Caco-2 (cell line): Measurements from ENCODE around the gene DNMBP. TPM values are rescaled to one million over a fixed set of nuclear protein-coding genes. Genes with fewer than 3 reads are reported as not detected.
A peak's percentile ranks its signal among the peaks of the same experiment; 100 is the strongest.

Experiments
- BruUV-seq: library from RNA; stranded (reverse); fragments of 400-500 nt; replicated peaks from 2 replicates; lab custom pipeline; 2021; lab: Mats Ljungman, UMichigan
- CTCF ChIA-PET: fragments of 300-600 bp; sonication (Branson Sonifier 250); formaldehyde crosslinking; loops from one replicate; lab custom pipeline; 2022; ENCODE audit warnings: antibody characterized with exemption; lab: Charles Lee
- POLR2A ChIA-PET: fragments of 300-600 bp; sonication (Branson Sonifier 250); formaldehyde crosslinking; loops from one replicate; lab custom pipeline; 2022; ENCODE audit warnings: antibody characterized with exemption; lab: Charles Lee
- DNase-seq, 2 experiments: peaks; one replicate each; pipeline versions ENCODE4 v3.0.0 to v3.0.0-alpha.2; 2020 to 2022
- H3K27me3 ChIP-seq: replicated peaks from 2 replicates; pipeline ENCODE4 v1.6.0; 2011; ENCODE audit warnings: low read length; ENCODE audit not compliant: control insufficient read depth, insufficient read depth
- H3K36me3 ChIP-seq: 2 replicates; pipeline ENCODE4 v1.5.1; 2011; ENCODE audit warnings: low read length; ENCODE audit not compliant: control insufficient read depth, insufficient read depth
- H3K4me1 ChIP-seq: fragments of 250-450 bp; sonication (Bioruptor Pico); 2 replicates; pipeline ENCODE4 v1.5.1; 2020; ENCODE audit warnings: mild to moderate bottlenecking
- H3K4me3 ChIP-seq: 2 replicates; pipeline ENCODE4 v1.5.1; 2011; ENCODE audit warnings: low read depth, mild to moderate bottlenecking, control low read depth, low read length
- H3K9me3 ChIP-seq: fragments of 250-450 bp; sonication (Bioruptor Pico); 2 replicates; pipeline ENCODE4 v1.5.1; 2020; ENCODE audit warnings: mild to moderate bottlenecking, moderate library complexity
- H3K27ac Mint-ChIP-seq: one replicate; pipeline ENCODE4 v1.8.0; 2022; ENCODE audit warnings: mixed read lengths; ENCODE audit not compliant: unreplicated experiment
- H3K27me3 Mint-ChIP-seq: one replicate; pipeline ENCODE4 v1.8.0; 2022; ENCODE audit warnings: mixed read lengths; ENCODE audit not compliant: insufficient read depth, unreplicated experiment
- H3K36me3 Mint-ChIP-seq: one replicate; pipeline ENCODE4 v1.8.0; 2022; ENCODE audit warnings: mild to moderate bottlenecking, mixed read lengths; ENCODE audit not compliant: insufficient read depth, unreplicated experiment
- H3K4me1 Mint-ChIP-seq: one replicate; pipeline ENCODE4 v1.8.0; 2022; ENCODE audit warnings: low read depth, mixed read lengths; ENCODE audit not compliant: unreplicated experiment
- H3K4me3 Mint-ChIP-seq: one replicate; pipeline ENCODE4 v1.8.0; 2022; ENCODE audit warnings: mild to moderate bottlenecking, moderate library complexity, mixed read lengths; ENCODE audit not compliant: unreplicated experiment
- H3K9me3 Mint-ChIP-seq: one replicate; pipeline ENCODE4 v1.8.0; 2022; ENCODE audit warnings: mixed read lengths; ENCODE audit not compliant: unreplicated experiment
- intact Hi-C: fragments of 100-400 bp; cut with micrococcal nuclease; formaldehyde crosslinking; loops from one replicate; pipeline ENCODE4 v1.10.0; 2022; ENCODE audit not compliant: unreplicated experiment
- total RNA-seq: library from RNA; stranded (reverse); gene quantifications from 2 replicates; pipeline ENCODE4 v1.2.3, GENCODE V29; 2022
- TF ChIP-seq, protein P1 (sequence below), 2 experiments: fragments of 200-600 bp in 1 of 2; IDR thresholded peaks; 1 replicate in 1 of 2; 2 replicates in 1 of 2; pipeline versions ENCODE4 v1.5.1 to v1.8.0; 2011 to 2022; ENCODE audit warnings: antibody characterized with exemption in 1 of 2, control low read depth in 1 of 2, inconsistent platforms in 1 of 2, low read depth in 1 of 2, low read length in 1 of 2, mild to moderate bottlenecking in 1 of 2, moderate library complexity in 1 of 2; ENCODE audit not compliant: insufficient read depth in 1 of 2, severe bottlenecking in 1 of 2, unreplicated experiment in 1 of 2

DNMBP gene
- total RNA-seq, 1 experiment from 2014 or later: 30.6 TPM

DNA sequence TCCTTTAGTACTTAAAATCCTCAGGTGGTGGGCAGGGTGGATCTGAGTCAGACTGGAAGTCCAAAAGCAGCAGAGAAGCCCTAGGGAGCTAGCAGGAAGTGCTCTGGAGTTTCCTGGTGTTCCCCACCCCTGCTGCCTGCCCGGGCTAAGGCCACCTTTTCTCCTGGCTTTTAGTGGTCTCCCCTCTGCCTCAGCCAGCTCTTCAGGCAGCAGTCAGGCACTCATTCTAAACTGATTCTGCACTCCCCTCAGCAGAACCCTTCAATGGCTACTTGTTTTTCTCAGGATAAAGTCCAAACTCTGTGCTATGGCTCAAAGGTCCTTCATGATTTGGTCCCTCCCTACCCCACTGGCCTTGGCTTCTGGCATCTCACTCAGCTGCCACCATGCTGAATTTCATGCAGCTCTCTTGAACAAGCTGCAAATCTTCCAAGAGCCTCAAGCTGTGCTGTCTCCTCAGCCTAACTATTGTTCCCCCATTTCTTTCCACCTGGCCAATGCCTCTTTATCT, 28.9 kb upstream of the DNMBP start:
- BruUV-seq: no TSS peak
- DNase-seq: peak in 1 of 2 experiments; percentile 52
- ChIA-PET POLR2A (no interaction called here), CTCF (interaction anchor here (1.2 kb wide), 1 partner anchor 72 kb away, joined by 3 read pairs; no protein-coding TSS in a partner anchor)
- Histone ChIP-seq H3K4me3 (no peak overlapping the region), H3K36me3 (no peaks in the 10 kb centered on the region), H3K27me3 (no peaks in the 10 kb centered on the region), H3K4me1 (peaks cover 51% of the 10 kb centered on the region), H3K9me3 (no peaks in the 10 kb centered on the region)
- Mint-ChIP-seq H3K9me3 (no peaks in the 10 kb centered on the region), H3K4me3 (no peak overlapping the region), H3K27ac (peak overlapping the region; percentile 81), H3K36me3 (no peaks in the 10 kb centered on the region), H3K27me3 (no peaks in the 10 kb centered on the region), H3K4me1 (peaks cover 28% of the 10 kb centered on the region)
- intact Hi-C loops: no loop called here
- TF ChIP-seq, protein P1, sequence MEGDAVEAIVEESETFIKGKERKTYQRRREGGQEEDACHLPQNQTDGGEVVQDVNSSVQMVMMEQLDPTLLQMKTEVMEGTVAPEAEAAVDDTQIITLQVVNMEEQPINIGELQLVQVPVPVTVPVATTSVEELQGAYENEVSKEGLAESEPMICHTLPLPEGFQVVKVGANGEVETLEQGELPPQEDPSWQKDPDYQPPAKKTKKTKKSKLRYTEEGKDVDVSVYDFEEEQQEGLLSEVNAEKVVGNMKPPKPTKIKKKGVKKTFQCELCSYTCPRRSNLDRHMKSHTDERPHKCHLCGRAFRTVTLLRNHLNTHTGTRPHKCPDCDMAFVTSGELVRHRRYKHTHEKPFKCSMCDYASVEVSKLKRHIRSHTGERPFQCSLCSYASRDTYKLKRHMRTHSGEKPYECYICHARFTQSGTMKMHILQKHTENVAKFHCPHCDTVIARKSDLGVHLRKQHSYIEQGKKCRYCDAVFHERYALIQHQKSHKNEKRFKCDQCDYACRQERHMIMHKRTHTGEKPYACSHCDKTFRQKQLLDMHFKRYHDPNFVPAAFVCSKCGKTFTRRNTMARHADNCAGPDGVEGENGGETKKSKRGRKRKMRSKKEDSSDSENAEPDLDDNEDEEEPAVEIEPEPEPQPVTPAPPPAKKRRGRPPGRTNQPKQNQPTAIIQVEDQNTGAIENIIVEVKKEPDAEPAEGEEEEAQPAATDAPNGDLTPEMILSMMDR (IDR thresholded peaks at IDR 0.05; ENCODE audit: insufficient read depth in 1 of 2, low read depth in 1 of 2, low read length in 1 of 2, severe bottlenecking in 1 of 2, unreplicated experiment in 1 of 2): no peak

DNA sequence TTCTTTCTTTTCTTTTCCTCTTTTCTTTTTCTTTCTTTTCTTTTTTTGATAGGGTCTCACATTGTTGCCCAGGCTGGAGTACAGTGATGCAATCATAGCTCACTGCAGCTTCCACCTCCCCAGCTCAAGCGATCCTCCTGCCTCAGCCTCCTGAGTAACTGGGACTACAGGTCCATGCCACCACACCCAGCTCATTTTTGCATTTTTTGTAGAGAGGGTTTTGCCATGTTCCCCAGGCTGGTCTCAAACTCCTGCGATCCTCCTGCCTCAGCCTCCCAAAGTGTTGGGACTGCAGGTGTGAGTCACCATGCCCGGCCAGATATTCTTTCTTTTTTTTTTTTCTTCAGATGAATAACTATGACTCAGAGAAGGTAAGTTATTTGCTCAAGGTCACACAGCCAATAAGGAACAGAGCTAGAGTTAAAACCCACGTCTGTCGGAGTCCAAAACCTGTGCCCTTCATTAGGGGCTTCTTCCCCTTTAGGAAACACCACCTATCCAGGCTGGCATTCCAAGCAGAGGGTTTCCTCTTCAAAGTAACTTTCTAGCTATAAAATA, 28.1 kb upstream of the DNMBP start:
- TF ChIP-seq, protein P1 (IDR thresholded peaks at IDR 0.05; ENCODE audit: insufficient read depth in 1 of 2, low read depth in 1 of 2, low read length in 1 of 2, severe bottlenecking in 1 of 2, unreplicated experiment in 1 of 2): no peak
- Histone ChIP-seq H3K36me3 (no peaks in the 10 kb centered on the region), H3K9me3 (no peaks in the 10 kb centered on the region), H3K4me3 (no peak overlapping the region), H3K27me3 (no peaks in the 10 kb centered on the region), H3K4me1 (peaks cover 58% of the 10 kb centered on the region)
- POLR2A ChIA-PET: no interaction called here
- Mint-ChIP-seq H3K27me3 (no peaks in the 10 kb centered on the region), H3K27ac (no peak overlapping the region), H3K36me3 (no peaks in the 10 kb centered on the region), H3K4me1 (peaks cover 32% of the 10 kb centered on the region), H3K4me3 (no peak overlapping the region), H3K9me3 (no peaks in the 10 kb centered on the region)
- no peak for DNase-seq
- no TSS peak for BruUV-seq
- CTCF ChIA-PET: interaction anchor here (1.2 kb wide), 1 partner anchor 71 kb away, joined by 3 read pairs; no protein-coding TSS in a partner anchor
- intact Hi-C loops: no loop called here

DNA sequence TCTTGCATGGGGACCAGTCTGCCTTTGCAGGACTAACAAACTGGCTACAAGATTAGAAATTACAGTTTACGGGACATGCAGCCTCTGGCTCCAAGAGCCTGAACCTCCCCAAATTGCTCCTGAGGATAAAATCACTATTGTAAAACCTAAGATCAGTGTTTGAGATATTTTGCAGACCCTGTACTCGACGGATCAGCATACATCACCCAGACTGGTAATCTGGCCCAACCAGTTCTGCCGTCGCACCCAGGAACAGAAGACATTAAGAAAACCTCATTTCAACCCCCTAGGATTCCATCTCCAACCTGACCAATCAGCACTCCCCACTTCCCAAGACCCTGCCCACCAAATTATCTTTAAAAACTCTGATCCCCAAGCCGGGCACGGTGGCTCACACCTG, 27.1 kb upstream of the DNMBP start:
- H3K27ac Mint-ChIP-seq: peak overlapping the region; percentile 29
- no peaks in the 10 kb centered on the region for H3K36me3 Mint-ChIP-seq
- ChIA-PET CTCF (no interaction called here), POLR2A (no interaction called here)
- no peaks in the 10 kb centered on the region for H3K27me3 Mint-ChIP-seq
- peaks cover 35% of the 10 kb centered on the region for H3K4me1 Mint-ChIP-seq
- BruUV-seq: no TSS peak
- peaks cover 67% of the 10 kb centered on the region for H3K4me1 ChIP-seq
- intact Hi-C loops: no loop called here
- no peaks in the 10 kb centered on the region for H3K9me3 Mint-ChIP-seq
- H3K36me3 ChIP-seq: no peaks in the 10 kb centered on the region
- DNase-seq: no peak
- no peak overlapping the region for H3K4me3 ChIP-seq
- no peak overlapping the region for H3K4me3 Mint-ChIP-seq
- no peaks in the 10 kb centered on the region for H3K9me3 ChIP-seq
- TF ChIP-seq, protein P1 (IDR thresholded peaks at IDR 0.05; ENCODE audit: insufficient read depth in 1 of 2, low read depth in 1 of 2, low read length in 1 of 2, severe bottlenecking in 1 of 2, unreplicated experiment in 1 of 2): no peak
- no peaks in the 10 kb centered on the region for H3K27me3 ChIP-seq
